ENCODE data around the gene PRSS50.
"Not testable (repeated sequence)": the region's sequence is repeated elsewhere in the genome, so short reads cannot be mapped to it uniquely, and the experiment has no call there.

PRSS50 gene

DNA sequence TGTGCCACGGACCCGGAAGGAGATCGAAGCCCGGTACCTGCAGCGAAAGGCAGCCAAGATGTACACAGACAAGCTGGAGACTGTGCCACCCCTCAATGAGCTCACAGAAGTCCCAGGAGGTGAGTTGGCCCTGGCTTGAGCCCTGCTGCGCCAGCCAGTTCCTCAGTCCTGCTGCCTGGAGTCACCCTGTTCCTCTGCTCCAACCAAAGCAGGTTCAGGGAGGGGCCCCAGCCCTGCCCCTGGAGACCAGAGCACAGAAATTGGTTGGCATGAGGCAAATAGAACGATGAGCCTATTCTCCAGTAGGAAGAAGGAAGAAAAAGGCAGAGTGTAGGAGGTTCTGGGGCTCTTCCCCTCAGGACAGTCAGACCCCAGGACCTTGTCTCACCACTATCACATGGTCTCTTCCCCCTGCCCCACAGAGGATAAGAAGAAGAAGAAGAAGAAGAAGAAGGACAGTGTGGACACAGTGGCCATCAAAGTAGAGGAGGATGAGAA, 8.5 kb downstream of the PRSS50 start:
- DNase-seq: no peak
- TF ChIP-seq GATA1 (IDR thresholded peaks at IDR 0.05; ENCODE audit: low read depth, low read length): no peak

DNA sequence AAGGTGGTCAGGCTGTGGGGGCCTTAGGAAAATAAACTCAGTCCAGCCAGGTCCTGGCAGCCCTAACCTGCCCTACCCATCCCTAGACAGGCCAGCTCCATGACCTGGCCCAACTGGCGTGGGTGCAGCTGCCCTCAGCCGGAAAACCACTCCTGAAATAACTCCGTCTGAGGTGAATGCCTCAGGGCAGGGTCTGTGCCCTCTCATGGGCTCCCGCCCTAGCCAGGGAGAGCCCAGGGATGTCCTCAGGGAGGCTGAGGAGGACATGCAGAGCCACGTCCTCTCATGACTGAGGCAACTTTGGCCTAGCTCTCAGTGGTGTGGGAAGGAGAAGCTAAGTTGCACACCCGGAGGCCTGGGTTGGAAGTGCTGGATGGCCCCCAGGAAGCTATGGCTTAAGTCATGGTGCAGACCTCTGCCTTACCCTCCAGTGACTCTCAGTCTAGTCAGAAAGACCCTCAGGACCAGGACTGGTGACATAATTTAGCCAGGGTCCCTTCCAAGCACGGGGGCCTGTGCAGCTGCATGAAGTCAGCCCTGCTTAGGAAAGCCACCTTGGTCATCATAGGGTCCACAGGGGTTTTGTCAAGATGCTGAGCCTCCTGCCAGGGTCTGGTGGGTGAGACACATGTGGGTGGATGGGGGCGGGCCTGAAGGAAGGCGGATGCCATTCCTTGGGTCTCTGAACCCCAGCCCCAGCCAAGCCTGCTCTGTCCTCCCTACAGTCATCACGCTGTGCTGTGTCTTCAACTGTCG, 9.1 kb downstream of the PRSS50 start:
- no peak for DNase-seq
- TF ChIP-seq POLR2A (IDR thresholded peaks at IDR 0.05; ENCODE audit: low read length) (no peak), GATA1 (IDR thresholded peaks at IDR 0.05; ENCODE audit: low read depth, low read length) (no peak)

DNA sequence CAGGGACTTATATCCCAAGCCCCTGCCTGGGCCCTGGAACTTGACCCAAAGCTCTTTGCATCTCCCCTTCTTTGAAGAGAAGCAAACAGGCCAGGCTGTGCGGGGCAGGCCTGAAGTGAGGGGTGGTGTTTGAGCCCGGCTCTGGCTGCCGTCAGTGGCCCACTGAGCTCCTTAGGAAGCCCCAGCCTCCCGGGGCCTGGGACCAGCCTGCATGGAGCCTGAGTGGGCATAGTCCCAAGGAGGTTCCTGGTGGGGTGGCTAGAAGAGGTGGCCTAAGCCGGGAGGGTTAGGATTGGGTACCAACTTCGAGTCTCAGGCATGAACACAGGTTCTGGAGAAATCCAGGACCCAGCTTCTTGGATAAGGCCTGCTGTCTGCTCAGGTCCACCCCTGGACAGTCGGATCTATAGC, 10.1 kb downstream of the PRSS50 start:
- no peak for DNase-seq
- TF ChIP-seq GATA1 (IDR thresholded peaks at IDR 0.05; ENCODE audit: low read depth, low read length): no peak
- no peak for TF ChIP-seq POLR2A (IDR thresholded peaks at IDR 0.05; ENCODE audit: low read length)

DNA sequence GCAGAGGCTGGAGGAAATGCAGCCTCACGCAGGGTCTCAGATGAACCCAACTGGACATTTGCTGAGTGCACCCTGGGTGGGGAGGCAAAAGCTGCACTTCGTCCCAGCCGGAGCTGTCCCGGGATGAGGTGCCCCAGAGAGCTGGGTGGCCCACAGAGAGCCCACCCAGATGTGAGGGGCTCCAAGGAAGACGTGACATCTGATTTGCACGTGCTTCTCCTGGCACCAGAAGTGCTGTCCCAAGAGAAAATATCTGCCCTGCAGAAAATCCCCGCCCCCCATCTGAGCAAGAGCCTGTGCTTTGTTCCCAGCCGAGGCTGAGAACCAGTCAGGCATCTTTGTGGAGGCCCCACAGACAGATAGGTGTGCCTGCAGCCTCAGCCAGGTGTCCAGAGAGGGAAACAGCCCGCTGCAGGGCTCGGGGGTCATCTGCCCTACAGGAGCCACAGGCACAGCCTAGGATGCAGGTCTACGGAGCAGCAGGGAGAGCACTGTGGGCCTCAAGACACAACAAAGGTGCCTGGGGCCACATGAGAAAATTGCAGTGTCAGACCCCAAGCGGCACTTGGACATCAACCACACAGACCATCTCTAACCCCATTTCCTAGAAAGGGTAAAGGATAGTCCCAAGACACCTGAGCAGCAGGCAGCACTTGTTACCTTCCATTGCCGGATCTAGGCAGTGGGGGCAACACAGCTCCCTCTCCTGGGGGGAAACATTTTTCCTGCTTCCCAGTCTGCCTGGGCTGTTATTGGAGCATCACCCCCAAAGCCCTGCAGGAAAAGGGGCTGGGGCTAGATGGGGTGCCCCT, 10.7 kb downstream of the PRSS50 start:
- TF ChIP-seq POLR2A (IDR thresholded peaks at IDR 0.05; ENCODE audit: low read length) (no peak), GATA1 (IDR thresholded peaks at IDR 0.05; ENCODE audit: low read depth, low read length) (no peak)
- DNase-seq: no peak

DNA sequence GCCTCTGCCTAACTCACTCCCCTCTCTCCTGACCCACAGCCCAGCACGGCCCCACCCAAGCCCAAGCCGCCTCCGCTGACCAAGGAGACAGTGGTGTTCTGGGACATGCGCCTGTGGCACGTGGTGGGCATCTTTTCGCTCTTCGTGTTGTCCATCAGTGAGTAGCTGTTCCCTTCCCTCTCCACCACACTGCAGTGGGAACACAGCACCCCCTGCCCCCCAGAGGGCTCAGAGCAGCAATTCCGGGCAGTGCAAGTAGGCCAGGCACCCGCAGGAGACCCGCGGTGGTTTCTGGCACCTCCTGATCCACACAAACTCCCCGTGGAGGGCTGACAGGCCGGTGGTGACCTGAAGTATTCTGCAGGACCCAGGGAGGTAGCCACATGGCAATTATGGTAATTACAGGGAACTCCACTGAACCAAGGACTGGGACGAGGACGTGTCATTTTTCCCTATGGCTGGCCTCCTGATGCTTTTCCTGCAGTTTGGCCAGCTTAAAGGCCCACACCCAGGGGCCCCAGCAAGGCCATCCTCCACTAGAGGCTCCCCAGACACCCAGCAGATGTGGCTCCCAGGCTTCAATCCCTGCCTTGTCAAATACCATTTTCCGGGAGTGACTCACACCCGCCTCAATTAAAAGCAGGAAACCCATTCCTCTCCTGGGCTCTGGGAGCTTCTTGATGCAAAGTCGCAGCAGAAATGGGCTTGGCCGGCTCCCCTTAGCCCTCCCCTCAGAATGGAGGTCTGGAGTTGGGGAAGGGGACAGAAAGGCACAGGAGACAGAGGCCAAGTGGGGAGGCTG, 11.7 kb downstream of the PRSS50 start:
- TF ChIP-seq GATA1 (IDR thresholded peaks at IDR 0.05; ENCODE audit: low read depth, low read length): no peak
- TF ChIP-seq POLR2A (IDR thresholded peaks at IDR 0.05; ENCODE audit: low read length): no peak
- DNase-seq: no peak

DNA sequence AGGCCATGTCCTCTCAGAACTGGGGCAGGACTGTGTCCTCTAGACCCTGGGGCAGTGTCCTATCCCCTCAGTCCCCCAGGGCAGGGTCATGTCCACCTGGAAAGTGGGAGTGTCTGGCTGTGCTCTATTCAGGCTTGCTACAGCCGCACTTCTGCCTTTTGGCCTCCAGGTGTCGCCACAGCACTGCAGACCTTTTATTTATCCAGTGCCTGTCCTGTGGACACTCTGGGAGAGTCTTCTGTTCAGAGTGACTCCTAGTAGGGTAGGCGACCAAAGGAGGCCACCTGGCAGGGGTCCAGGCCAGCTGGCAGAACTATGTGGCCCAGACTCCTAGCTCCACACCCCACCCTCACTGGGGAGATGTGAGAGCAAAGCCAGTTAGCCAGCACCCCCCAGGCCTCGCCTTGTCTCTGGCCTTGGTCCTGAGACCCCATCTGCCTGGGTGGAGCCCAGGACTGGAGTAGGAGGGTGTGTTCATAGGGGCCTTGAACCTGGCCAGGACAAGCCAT, 12.6 kb downstream of the PRSS50 start:
- TF ChIP-seq POLR2A (IDR thresholded peaks at IDR 0.05; ENCODE audit: low read length): no peak
- no peak for TF ChIP-seq GATA1 (IDR thresholded peaks at IDR 0.05; ENCODE audit: low read depth, low read length)
- DNase-seq: peak; percentile 60 to 78

DNA sequence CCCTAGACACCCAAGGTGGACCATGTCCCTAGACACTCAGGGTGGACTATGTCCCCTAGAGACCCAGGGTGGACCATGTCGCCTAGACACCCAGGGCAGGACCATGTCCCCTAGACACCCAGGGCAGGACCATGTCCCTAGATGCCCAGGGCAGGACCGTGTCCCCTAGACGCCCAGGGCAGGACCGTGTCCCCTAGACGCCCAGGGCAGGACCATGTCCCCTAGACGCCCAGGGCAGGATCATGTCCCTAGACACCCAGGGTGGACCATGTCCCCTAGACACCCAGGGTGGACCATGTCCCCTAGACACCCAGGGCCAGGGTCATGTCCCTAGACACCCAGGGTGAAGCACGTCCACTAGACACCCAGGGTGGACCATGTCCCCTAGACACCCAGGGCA, 13.3 kb downstream of the PRSS50 start:
- DNase-seq: not testable (repeated sequence)

DNA sequence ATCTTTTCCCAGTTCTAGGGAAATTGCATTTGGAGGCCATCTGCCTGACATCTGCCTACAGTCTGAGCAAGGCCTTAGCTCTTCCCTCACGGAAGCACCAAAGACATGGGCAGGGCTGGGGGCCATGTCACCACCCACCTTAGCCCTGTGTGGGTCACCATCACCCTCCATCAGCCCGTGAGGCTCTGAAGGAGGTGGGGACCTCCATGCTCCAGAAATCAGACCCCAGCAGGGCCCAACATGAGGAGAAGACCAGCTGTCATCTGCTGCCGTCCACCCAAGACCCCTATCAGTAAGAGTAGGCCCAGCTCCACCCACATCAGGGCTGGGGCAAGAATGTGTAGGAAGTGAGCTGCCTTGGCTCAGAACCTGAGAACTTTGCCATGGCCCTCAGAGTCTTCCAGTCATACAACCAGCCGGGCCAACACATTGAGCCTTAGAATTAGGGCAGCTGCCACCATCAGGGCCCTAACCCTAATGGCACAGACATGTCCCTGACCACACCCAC, 14.6 kb downstream of the PRSS50 start:
- no peak for TF ChIP-seq POLR2A (IDR thresholded peaks at IDR 0.05; ENCODE audit: low read length)
- TF ChIP-seq GATA1 (IDR thresholded peaks at IDR 0.05; ENCODE audit: low read depth, low read length): no peak
- no peak for DNase-seq

DNA sequence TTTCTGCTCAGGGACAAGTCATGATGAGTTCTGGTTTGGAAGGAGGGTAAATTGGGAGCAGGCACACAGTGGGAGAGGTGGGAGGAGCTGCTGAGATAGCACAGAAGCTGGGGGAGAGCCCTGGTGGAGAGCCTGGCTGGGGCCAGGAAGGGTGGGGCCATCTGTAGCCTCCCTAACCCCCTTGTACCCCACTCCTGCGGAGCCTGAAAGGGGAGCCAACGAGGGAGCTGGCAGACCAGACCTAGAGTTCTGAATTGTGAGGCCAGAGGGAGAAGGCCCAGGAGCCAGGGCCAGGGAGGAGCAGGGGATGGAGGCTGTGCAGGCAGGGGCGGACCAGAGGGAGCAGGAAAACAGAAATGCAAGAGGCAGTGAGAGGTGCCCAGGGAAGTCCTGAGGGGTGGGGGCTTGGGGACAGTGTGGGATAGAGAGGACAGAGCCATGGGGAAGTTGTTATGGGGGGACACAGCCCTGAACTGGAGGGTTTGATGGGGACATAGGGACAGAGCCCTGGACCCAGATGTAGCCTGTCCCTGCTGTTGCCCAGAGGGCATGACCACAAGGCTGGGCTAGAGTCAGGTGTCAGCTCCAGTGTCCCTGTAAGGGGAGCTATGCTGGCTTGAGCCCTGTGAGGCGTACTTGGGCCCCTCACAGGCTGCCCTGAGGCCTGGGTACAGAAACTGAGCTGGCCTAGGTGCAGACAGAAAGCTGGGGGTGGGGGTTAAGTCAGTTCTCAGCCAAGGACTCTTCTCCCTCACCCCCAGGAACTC, 15.2 kb downstream of the PRSS50 start:
- no peak for DNase-seq
- TF ChIP-seq POLR2A (IDR thresholded peaks at IDR 0.05; ENCODE audit: low read length) (no peak), GATA1 (IDR thresholded peaks at IDR 0.05; ENCODE audit: low read depth, low read length) (no peak)

DNA sequence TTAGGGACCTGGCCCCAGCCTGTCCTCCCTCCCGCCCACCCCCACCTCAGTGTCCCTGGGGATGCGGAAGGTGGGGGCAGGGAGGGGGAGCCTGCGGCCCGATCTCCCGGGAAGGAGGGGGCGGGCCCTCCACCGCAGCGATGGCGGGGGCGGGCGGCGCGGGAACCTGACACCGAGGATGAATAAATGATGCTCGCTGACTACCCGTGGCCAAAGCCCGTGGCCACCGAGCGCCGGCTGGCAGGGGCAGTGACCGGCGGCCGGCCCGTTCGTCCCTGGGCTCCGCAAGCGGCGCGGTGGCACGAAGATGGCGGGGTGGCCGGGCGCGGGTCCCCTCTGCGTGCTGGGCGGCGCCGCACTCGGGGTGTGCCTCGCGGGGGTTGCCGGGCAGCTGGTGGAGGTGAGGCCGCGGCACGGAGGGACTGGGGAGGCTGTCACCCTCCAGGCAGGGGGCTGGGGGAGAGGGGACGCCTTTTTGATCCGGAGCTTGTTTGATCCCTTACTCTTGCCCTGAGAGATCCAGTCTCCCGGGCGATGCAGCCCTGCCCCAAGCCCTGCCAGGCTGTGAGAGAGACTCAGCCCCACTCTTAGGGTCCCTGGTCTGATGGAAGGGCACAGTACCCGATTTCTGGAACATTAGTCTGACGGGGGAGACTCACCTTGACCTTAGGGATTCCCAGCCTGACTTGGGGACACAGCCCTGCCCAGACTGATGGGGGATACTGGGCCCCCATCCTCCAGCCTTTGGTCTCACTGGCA, 16.3 kb downstream of the PRSS50 start, which contains the start of gene TMIE:
TSS of gene TMIE (plus strand) at position 212 of the 759 bp plus-strand sequence. CDS start at position 308, 96 bp downstream.
- no peak for DNase-seq
- no peak for TF ChIP-seq POLR2A (IDR thresholded peaks at IDR 0.05; ENCODE audit: low read length)
- TF ChIP-seq GATA1 (IDR thresholded peaks at IDR 0.05; ENCODE audit: low read depth, low read length): no peak

DNA sequence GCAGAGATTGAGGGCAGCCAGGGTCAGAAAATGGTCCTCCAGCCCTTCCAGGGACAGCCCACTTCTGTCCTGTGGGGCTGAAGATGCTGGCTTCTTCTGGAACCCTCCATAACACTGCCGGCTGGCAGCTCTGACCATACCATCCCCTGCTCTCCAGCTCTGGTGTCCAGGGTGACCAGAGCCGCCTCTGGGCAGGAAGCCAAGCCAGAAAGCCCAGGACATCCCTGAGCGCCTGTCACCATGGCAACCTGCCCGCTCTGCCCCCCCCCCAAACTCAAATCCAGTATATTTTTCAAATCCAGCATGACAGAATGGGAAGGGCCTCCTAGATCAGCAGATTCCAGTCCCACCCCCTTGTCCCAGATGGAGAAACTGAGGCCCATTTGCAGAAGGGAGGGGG, 16.9 kb downstream of the PRSS50 start:
- no peak for DNase-seq
- TF ChIP-seq POLR2A (IDR thresholded peaks at IDR 0.05; ENCODE audit: low read length) (no peak), GATA1 (IDR thresholded peaks at IDR 0.05; ENCODE audit: low read depth, low read length) (no peak)

Data from erythroblast (primary cell).